Common myeloid progenitor, CD34-positive (primary cell): Measurements from ENCODE around the gene ABCA7.
A peak's percentile ranks its signal among the peaks of the same experiment; 100 is the strongest.

Experiments used
- CTCF ChIA-PET: fragments of 350-600 bp; sonication (Branson Sonifier 250); formaldehyde crosslinking; loops from one replicate; lab custom pipeline; 2021; ENCODE audit warnings: antibody characterized with exemption; lab: Charles Lee
- POLR2A ChIA-PET: fragments of 350-600 bp; sonication (Branson Sonifier 250); formaldehyde crosslinking; loops from one replicate; lab custom pipeline; 2021; ENCODE audit warnings: antibody characterized with exemption; lab: Charles Lee
- DNase-seq, 3 donors: peaks; one replicate each; pipeline versions ENCODE4 v3.0.0 to v3.0.0-alpha.2; 2013
- H3K27ac ChIP-seq, 2 experiments: 1 replicate in 1 of 2; 2 replicates in 1 of 2; pipeline ENCODE4 v1.7.0; 2013; ENCODE audit warnings: inconsistent platforms in 2 of 2, low read length in 2 of 2, mild to moderate bottlenecking in 2 of 2, low read depth in 1 of 2, moderate library complexity in 1 of 2; ENCODE audit not compliant: severe bottlenecking in 2 of 2, insufficient read depth in 1 of 2, poor library complexity in 1 of 2
- H3K27me3 ChIP-seq, 5 experiments: replicated peaks in 2 of 5; 1 replicate in 3 of 5; 2 replicates in 2 of 5; pipeline versions ENCODE4 v1.6.1 to v1.7.0; 2013; ENCODE audit warnings: low read length in 4 of 5, mild to moderate bottlenecking in 2 of 5, moderate library complexity in 2 of 5, inconsistent platforms in 1 of 5; ENCODE audit not compliant: insufficient read depth in 5 of 5, control insufficient read depth in 4 of 5
- H3K36me3 ChIP-seq, 4 experiments: 1 replicate in 2 of 4; 2 replicates in 2 of 4; pipeline versions ENCODE4 v1.6.1 to v1.7.0; 2013; ENCODE audit warnings: low read length in 3 of 4, control low read depth in 1 of 4, mild to moderate bottlenecking in 1 of 4; ENCODE audit not compliant: control insufficient read depth in 4 of 4, insufficient read depth in 4 of 4
- H3K4me1 ChIP-seq, 4 experiments: 1 replicate in 3 of 4; 2 replicates in 1 of 4; pipeline versions ENCODE4 v1.6.1 to v1.7.1; 2013; ENCODE audit warnings: low read length in 3 of 4, mild to moderate bottlenecking in 3 of 4, control low read depth in 1 of 4, inconsistent platforms in 1 of 4, moderate library complexity in 1 of 4; ENCODE audit not compliant: control insufficient read depth in 4 of 4, insufficient read depth in 4 of 4; ENCODE audit errors: control extremely low read depth in 1 of 4
- H3K4me3 ChIP-seq, 7 experiments: 1 replicate in 4 of 7; 2 replicates in 3 of 7; pipeline versions ENCODE4 v1.5.1 to v1.7.0; 2013; ENCODE audit warnings: mild to moderate bottlenecking in 7 of 7, low read length in 6 of 7, moderate library complexity in 6 of 7, inconsistent platforms in 2 of 7, low read depth in 2 of 7, control low read depth in 1 of 7; ENCODE audit not compliant: insufficient read depth in 4 of 7, control insufficient read depth in 1 of 7; ENCODE audit errors: extremely low read depth in 1 of 7
- H3K9me3 ChIP-seq, 5 experiments: 1 replicate in 4 of 5; 2 replicates in 1 of 5; pipeline versions ENCODE4 v1.6.1 to v1.7.1; 2013; ENCODE audit warnings: low read length in 4 of 5, mild to moderate bottlenecking in 2 of 5, inconsistent platforms in 1 of 5, low read depth in 1 of 5, moderate library complexity in 1 of 5; ENCODE audit not compliant: control insufficient read depth in 4 of 5, insufficient read depth in 2 of 5; ENCODE audit errors: control extremely low read depth in 1 of 5
- WGBS: methylation state at CpG from one replicate; pipeline ENCODE4 v1.1.5; 2013; ENCODE audit not compliant: insufficient coverage; 5-methylcytosine and 5-hydroxymethylcytosine counted together

The ABCA7 gene

DNA sequence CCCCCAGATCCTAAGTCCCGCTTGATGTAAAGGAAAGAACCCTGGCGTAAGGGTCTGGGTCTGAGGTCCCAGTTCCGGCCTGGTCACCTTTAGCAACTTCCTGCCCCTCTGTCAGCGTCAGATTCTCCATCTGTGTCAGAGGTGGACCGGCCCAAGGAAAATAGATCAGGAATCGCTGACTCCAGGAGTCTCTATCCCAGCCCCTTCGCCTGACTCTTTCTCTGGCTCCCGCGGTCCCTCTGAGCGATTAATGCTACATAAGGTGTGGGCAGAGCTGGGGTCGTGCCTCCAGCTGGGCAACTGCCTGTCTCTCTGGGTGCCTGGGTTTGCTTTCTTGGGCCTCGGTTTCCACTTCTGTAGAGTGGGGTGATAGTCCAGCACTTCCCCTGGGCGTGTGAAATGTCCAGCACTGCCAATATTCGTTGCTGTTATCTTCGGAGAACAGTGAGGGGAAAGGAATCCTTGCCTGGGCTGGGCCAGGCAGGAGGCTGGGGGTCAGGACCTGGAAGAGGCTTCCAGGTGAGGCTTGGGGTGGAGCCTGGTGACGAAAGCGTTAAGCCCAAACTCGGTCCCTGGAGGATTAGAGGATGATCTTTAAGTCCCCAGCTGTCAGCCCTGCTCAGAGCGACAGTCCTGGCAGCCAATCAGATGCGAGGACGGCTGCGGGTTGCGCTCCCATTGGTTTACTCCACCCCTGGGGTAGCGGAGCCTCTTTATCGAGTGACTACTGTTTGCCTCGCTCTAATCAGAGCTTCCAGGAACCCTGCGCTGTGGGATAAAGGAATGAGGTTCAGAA lies 767 bp downstream of the ABCA7 start:
- Histone ChIP-seq H3K9me3 (no peaks in the 10 kb centered on the region), H3K27me3 (no peaks in the 10 kb centered on the region), H3K27ac (no peak overlapping the region), H3K4me3 (peak overlapping the region; percentile 23 to 80 (median 74)), H3K4me1 (peaks cover 6 to 46% (median 44%) of the 10 kb centered on the region in 4 experiments), H3K36me3 (peaks cover 0 to 27% (median 10%) of the 10 kb centered on the region in 4 experiments)
- CTCF ChIA-PET, result interaction anchor here (0.8 to 7.2 kb wide), 5 partner anchors 13 to 25 kb away, joined by 3 to 44 read pairs (median 4); partner anchors contain the start of genes ARHGAP45 and CNN2
- peak; percentile 88 to 93 (median 93) for DNase-seq
- POLR2A ChIA-PET, result interaction anchor here (0.8 to 1.6 kb wide), 2 partner anchors 14 to 24 kb away, joined by 3 to 4 read pairs; no protein-coding TSS in a partner anchor
- 3% methylated on average over 25 of the region's 27 CpGs for WGBS

DNA sequence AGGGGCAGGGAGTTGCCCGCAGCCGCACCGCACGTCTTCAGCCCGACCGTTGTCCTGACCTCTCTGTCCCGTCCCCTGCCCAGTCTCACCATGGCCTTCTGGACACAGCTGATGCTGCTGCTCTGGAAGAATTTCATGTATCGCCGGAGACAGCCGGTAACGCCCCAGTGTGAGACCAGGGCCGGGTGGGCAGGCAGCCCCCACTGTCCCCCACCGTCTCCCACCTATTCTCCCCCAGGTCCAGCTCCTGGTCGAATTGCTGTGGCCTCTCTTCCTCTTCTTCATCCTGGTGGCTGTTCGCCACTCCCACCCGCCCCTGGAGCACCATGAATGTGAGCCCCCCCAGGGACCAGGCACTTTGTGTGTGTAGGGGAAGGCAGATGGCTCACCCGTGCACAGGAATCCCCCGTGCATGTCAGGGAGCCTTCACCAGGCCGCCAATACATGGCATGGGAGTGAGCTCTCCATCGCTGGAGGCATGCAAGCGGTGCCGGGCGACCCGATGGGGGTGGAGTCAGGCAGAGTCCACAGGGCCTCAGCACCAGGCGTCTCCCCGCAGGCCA lies 1.4 kb downstream of the ABCA7 start:
- Histone ChIP-seq H3K4me3 (peak overlapping the region in 6 of 7 experiments; percentile 33 to 80 (median 76)), H3K9me3 (no peaks in the 10 kb centered on the region), H3K4me1 (peaks cover 6 to 46% (median 44%) of the 10 kb centered on the region in 4 experiments), H3K27ac (no peak overlapping the region), H3K36me3 (peaks cover 0 to 27% (median 5%) of the 10 kb centered on the region in 4 experiments), H3K27me3 (no peaks in the 10 kb centered on the region)
- 52% methylated on average over 25 of the region's 26 CpGs for WGBS
- CTCF ChIA-PET, result interaction anchor here (0.8 to 7.2 kb wide), 4 partner anchors 13 to 23 kb away, joined by 3 to 44 read pairs (median 4); partner anchors contain the start of gene CNN2
- DNase-seq, result no peak
- POLR2A ChIA-PET, result interaction anchor here (1.6 kb wide), 1 partner anchor 24 kb away, joined by 4 read pairs; no protein-coding TSS in a partner anchor

DNA sequence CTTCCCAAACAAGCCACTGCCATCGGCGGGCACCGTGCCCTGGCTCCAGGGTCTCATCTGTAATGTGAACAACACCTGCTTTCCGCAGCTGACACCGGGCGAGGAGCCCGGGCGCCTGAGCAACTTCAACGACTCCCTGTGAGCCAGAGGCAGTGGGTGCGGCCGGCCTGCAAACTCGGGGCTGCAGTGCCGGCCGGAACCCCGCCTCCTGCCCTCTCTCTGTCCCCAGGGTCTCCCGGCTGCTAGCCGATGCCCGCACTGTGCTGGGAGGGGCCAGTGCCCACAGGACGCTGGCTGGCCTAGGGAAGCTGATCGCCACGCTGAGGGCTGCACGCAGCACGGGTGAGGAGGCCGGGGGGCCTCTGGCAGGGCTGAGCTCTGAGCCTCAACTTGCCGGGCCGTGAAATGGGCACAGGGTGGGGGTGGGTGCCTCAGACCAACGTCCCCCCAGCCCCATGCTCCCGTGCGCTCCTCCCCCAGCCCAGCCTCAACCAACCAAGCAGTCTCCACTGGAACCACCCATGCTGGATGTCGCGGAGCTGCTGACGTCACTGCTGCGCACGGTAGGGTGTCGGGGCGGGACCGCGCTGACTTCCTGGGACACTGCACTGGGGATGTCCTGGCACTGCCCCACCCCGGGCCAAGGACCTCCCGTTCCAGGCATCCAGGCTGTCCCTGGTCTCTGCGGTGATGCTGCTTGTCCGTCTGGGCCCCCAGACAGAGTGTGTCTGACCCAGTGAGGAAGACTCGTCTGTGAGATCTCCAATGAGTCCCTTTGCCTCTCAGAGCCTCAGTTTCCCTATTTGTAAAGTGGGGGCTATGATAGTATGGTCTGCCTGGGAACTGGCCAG lies 2.2 kb downstream of the ABCA7 start:
- WGBS, result 94% methylated on average over 34 of the region's 43 CpGs
- Histone ChIP-seq H3K4me1 (peaks cover 6 to 47% (median 43%) of the 10 kb centered on the region in 4 experiments), H3K4me3 (no peak overlapping the region), H3K36me3 (peaks cover 0 to 30% (median 2%) of the 10 kb centered on the region in 4 experiments), H3K9me3 (no peaks in the 10 kb centered on the region), H3K27ac (no peak overlapping the region), H3K27me3 (no peaks in the 10 kb centered on the region)
- DNase-seq, result no peak
- CTCF ChIA-PET, result interaction anchor here (1.0 to 7.2 kb wide), 2 partner anchors 14 to 15 kb away, joined by 3 to 44 read pairs; partner anchors contain the start of gene CNN2
- POLR2A ChIA-PET, result interaction anchor here (1.6 kb wide), 1 partner anchor 23 kb away, joined by 4 read pairs; no protein-coding TSS in a partner anchor

DNA sequence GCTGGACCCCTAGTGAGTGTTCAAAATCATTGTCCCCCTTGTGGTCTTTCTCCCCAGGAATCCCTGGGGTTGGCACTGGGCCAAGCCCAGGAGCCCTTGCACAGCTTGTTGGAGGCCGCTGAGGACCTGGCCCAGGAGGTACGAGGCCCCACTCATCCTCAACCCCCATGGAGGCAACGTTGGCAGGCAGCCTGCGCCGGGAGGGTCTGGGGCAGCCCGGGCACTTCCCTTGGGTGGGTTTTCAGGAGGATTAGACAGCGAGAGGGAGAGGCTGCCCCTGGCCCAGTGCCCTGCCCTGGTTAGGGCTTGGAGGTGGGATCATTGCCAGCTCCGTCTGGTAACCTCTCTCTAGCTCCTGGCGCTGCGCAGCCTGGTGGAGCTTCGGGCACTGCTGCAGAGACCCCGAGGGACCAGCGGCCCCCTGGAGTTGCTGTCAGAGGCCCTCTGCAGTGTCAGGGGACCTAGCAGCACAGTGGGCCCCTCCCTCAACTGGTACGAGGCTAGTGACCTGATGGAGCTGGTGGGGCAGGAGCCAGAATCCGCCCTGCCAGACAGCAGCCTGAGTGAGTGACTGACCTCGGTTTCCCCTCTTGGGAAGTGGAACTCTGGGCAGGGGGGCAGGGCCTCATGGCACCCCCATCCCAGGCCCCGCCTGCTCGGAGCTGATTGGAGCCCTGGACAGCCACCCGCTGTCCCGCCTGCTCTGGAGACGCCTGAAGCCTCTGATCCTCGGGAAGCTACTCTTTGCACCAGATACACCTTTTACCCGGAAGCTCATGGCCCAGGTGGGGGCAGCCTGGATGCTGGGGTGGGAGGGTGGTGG lies 3.0 kb downstream of the ABCA7 start:
- Histone ChIP-seq H3K9me3 (no peaks in the 10 kb centered on the region), H3K4me1 (peaks cover 6 to 44% (median 37%) of the 10 kb centered on the region in 4 experiments), H3K27me3 (no peaks in the 10 kb centered on the region), H3K4me3 (no peak overlapping the region), H3K27ac (no peak overlapping the region), H3K36me3 (peaks cover 0 to 30% (median 2%) of the 10 kb centered on the region in 4 experiments)
- 96% methylated on average over 15 of the region's 23 CpGs for WGBS
- CTCF ChIA-PET, result interaction anchor here (1.3 kb wide), 1 partner anchor 22 kb away, joined by 3 read pairs; no protein-coding TSS in a partner anchor
- POLR2A ChIA-PET, result no interaction called here
- DNase-seq, result no peak

DNA sequence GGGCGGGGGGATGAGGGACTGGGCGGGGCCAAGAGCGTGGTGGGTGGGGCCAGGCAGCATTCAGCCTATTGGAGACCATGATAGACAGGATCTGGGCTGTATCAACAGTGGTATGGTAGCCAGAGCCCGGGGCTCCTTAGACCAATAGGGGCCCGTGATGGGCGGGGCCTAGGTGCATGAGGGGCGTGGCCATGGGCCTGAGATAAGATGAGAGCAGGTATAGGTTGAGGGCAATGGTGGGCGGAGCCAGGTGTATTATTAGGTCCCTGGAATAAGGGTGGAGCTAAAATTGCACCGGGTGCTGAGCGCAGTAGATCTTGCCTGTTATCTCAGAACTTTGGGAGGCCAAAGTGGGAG lies 5.3 kb downstream of the ABCA7 start:
- no peaks in the 10 kb centered on the region for H3K27me3 ChIP-seq

DNA sequence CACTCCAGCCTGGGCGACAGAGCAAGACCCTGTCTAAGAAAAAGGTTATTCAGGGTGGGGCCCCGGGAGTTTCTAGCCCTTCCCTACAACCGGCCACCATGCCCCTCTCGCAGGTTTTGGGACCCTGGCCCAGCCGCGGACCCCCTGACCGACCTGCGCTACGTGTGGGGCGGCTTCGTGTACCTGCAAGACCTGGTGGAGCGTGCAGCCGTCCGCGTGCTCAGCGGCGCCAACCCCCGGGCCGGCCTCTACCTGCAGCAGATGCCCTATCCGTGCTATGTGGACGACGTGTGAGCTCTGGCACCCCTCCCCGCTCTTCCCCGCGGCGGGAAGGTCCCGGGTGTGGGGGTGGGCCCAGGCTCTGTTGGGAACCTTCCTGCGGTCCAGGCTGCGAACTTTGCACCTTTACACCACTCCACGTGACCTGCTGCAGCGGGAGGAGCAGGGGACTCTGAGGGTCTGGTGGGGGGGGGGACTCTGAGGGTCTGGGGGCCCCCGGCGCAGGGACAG lies 6.3 kb downstream of the ABCA7 start:
- POLR2A ChIA-PET, result no interaction called here
- no peaks in the 10 kb centered on the region for H3K9me3 ChIP-seq

More for the DNA sequence above, 5.3 kb downstream of the ABCA7 start:
- H3K4me1 ChIP-seq, result peaks cover 6 to 23% (median 16%) of the 10 kb centered on the region in 4 experiments
- WGBS, result 93% methylated on average over 9 of the region's 10 CpGs
- no peak overlapping the region for H3K4me3 ChIP-seq
- DNase-seq, result peak; percentile 69 to 88 (median 79)
- peaks cover 0 to 30% (median 2%) of the 10 kb centered on the region in 4 experiments for H3K36me3 ChIP-seq
- POLR2A ChIA-PET, result no interaction called here
- no peak overlapping the region for H3K27ac ChIP-seq
- CTCF ChIA-PET, result no interaction called here
- H3K9me3 ChIP-seq, result no peaks in the 10 kb centered on the region

More for the DNA sequence above, 6.3 kb downstream of the ABCA7 start:
- Histone ChIP-seq H3K36me3 (peaks cover 0 to 30% (median 2%) of the 10 kb centered on the region in 4 experiments), H3K27me3 (no peaks in the 10 kb centered on the region), H3K27ac (no peak overlapping the region), H3K4me1 (peaks cover 0 to 14% (median 6%) of the 10 kb centered on the region in 4 experiments), H3K4me3 (no peak overlapping the region)
- 95% methylated on average over 27 of the region's 33 CpGs for WGBS
- DNase-seq, result no peak
- CTCF ChIA-PET, result no interaction called here
